ENCODE measurements around the gene BMERB1.
"Not testable (repeated sequence)": the region's sequence is repeated elsewhere in the genome, so short reads cannot be mapped to it uniquely, and the experiment has no call there.

BMERB1 gene

GRCh38 chr16:15566095-15566494, 131.7 kb downstream of the BMERB1 start:
- no peak for DNase-seq

GRCh38 chr16:15567823-15568222, 133.4 kb downstream of the BMERB1 start:
- no peak for DNase-seq

- DNase-seq, result not testable (repeated sequence)
Measured at GRCh38 chr16:15570666-15571065, 136.3 kb downstream of the BMERB1 start.

- no peak for DNase-seq
Measured at GRCh38 chr16:15571557-15571956, 137.2 kb downstream of the BMERB1 start.

GRCh38 chr16:15572329-15573001, 138.1 kb downstream of the BMERB1 start:
- DNase-seq, result no peak

GRCh38 chr16:15573274-15573895, 139.0 kb downstream of the BMERB1 start:
- no peak for DNase-seq

GRCh38 chr16:15573896-15574613, 139.7 kb downstream of the BMERB1 start:
- not testable (repeated sequence) for DNase-seq

GRCh38 chr16:15574614-15574948, 140.2 kb downstream of the BMERB1 start:
- DNase-seq, result no peak

- no peak for DNase-seq
Measured at GRCh38 chr16:15575293-15576049, 141.1 kb downstream of the BMERB1 start.

- no peak for DNase-seq
Measured at GRCh38 chr16:15576960-15577958, 142.9 kb downstream of the BMERB1 start.

GRCh38 chr16:15578824-15579223, 144.4 kb downstream of the BMERB1 start:
- no peak for DNase-seq

- no peak for DNase-seq
Measured at GRCh38 chr16:15581127-15581815, 146.9 kb downstream of the BMERB1 start.

- DNase-seq, result no peak
Measured at GRCh38 chr16:15583526-15583925, 149.1 kb downstream of the BMERB1 start.

GRCh38 chr16:15585956-15586355, 151.6 kb downstream of the BMERB1 start:
- no peak for DNase-seq

- DNase-seq, result no peak
Measured at GRCh38 chr16:15586716-15587115, 152.3 kb downstream of the BMERB1 start.

GRCh38 chr16:15587152-15587825, 152.9 kb downstream of the BMERB1 start:
- no peak for DNase-seq

GRCh38 chr16:15592324-15592723, 157.9 kb downstream of the BMERB1 start:
- no peak for DNase-seq

- no peak for DNase-seq
Measured at GRCh38 chr16:15593235-15593634, 158.8 kb downstream of the BMERB1 start.

GRCh38 chr16:15594711-15595320, 160.4 kb downstream of the BMERB1 start:
- DNase-seq, result no peak

- no peak for DNase-seq
Measured at GRCh38 chr16:15597135-15597534, 162.7 kb downstream of the BMERB1 start.
